Heart left ventricle (tissue), 16 donors: Measurements from ENCODE around the gene AKAP13. TPM values are rescaled to one million over a fixed set of nuclear protein-coding genes. Genes with fewer than 3 reads are reported as not detected.

Source experiments
- ATAC-seq, 4 donors: fragments of 200-7000 bp; cut with Tn5 transposase; one replicate each; pipeline ENCODE4 v1.9.1; 2020 to 2022; ENCODE audit warnings: moderate library complexity in 4 of 4, mild to moderate bottlenecking in 3 of 4, moderate number of reproducible peaks in 1 of 4
- DNase-seq, 5 donors: peaks; one replicate each; pipeline ENCODE4 v3.0.0-alpha.2; 2020
- H3K27ac ChIP-seq, 12 donors: fragments of 200-600 bp; sonication (generic) in 4 of 12; one replicate each; pipeline versions ENCODE4 v1.5.0 to v1.8.0; 2016 to 2022; ENCODE audit warnings: mild to moderate bottlenecking in 2 of 12
- H3K27me3 ChIP-seq, 9 donors: fragments of 200-600 bp; sonication (generic) in 2 of 9; one replicate each; pipeline versions ENCODE4 v1.5.1 to v1.8.0; 2016 to 2022; ENCODE audit warnings: mild to moderate bottlenecking in 3 of 9
- H3K36me3 ChIP-seq, 9 donors: fragments of 200-600 bp; sonication (generic) in 2 of 9; one replicate each; pipeline versions ENCODE4 v1.5.0 to v1.8.0; 2018 to 2022; ENCODE audit warnings: mild to moderate bottlenecking in 2 of 9
- H3K4me1 ChIP-seq, 12 donors: fragments of 200-600 bp; sonication (generic) in 4 of 12; one replicate each; pipeline versions ENCODE4 v1.5.0 to v1.8.0; 2016 to 2022; ENCODE audit warnings: mild to moderate bottlenecking in 3 of 12
- H3K4me3 ChIP-seq, 12 donors: fragments of 200-600 bp; sonication (generic) in 4 of 12; one replicate each; pipeline versions ENCODE4 v1.5.0 to v1.8.0; 2017 to 2022; ENCODE audit warnings: mild to moderate bottlenecking in 9 of 12, moderate library complexity in 4 of 12
- H3K9me3 ChIP-seq, 12 donors: fragments of 200-600 bp; sonication (generic) in 4 of 12; one replicate each; pipeline versions ENCODE4 v1.5.0 to v1.8.0; 2016 to 2022; ENCODE audit warnings: mild to moderate bottlenecking in 1 of 12
- POLR2A ChIP-seq, 2 donors: fragments of 450-650 bp; IDR thresholded peaks; one replicate each; pipeline ENCODE4 v1.6.1; 2017; ENCODE audit warnings: antibody characterized with exemption in 2 of 2, mild to moderate bottlenecking in 2 of 2, moderate library complexity in 2 of 2
- WGBS, 4 donors: extraction: QIAGEN DNeasy Blood & Tissue Kit in 2 of 4; methylation state at CpG; one replicate each; pipeline versions ENCODE4 v1.1.5 to v1.1.7; 2013 to 2018; 5-methylcytosine and 5-hydroxymethylcytosine counted together
- intact Hi-C, 10 donors: fragments of 100-400 bp; cut with DNase I; formaldehyde crosslinking; loops; one replicate each; pipeline versions ENCODE4 v1.11.1 to v1.14.2; 2022
- polyA plus RNA-seq, 2 donors: library from polyadenylated mRNA; stranded (reverse); fragments of 200-250 nt; gene quantifications; one replicate each; pipeline ENCODE4 v1.2.3, GENCODE V29; 2013
- total RNA-seq, 9 donors: library from RNA; depleted of rRNA in 2 of 9; stranded (reverse); fragments of >200 nt in 2 of 9; fragmentation: NEBNext Ultra II Directional in 3 of 9; extraction: Animal tissue kit (Norgen Biotek cat#: 25700) in 3 of 9; gene quantifications; one replicate each; pipeline versions ENCODE4 v1.1.0 to v1.2.4, GENCODE V29; 2016 to 2023
- TF ChIP-seq, protein P1 (sequence below), 12 donors: fragments of 200-600 bp; sonication (generic) in 4 of 12; IDR thresholded peaks; one replicate each; pipeline versions ENCODE4 v1.5.0 to v1.8.0; 2018 to 2022; ENCODE audit warnings: antibody characterized with exemption in 12 of 12, mild to moderate bottlenecking in 5 of 12
- donor health status: ischemic (EF 13 %, LVEDD 7.1; RV severe dilation, severe dysfunction).
- donor health status: healthy with polysubstance abuse.
- donor health status: DM: no; HTN: yes; CAD: no.
- donor health status: DM: no; HTN: no; CAD: no.
- donor health status: ischemic (EF 25% LVEDD 6.9; RV normal size, moderate dysfunction).
- donor health status: ischemic (EF 25% LVEDD 5.7; RV mildly dilated, moderate dysfunction).
- donor health status: healthy.
- donor health status: DM: yes; HTN: yes; CAD: no.
- donor health status: ischemic (EF 35%, LVEDD 5.7; RV mildly dilated, moderate dysfunction).
- donor health status: nonischemic (EF 11% LVEDD 7.7; RV severe dilation, severe dysfunction).
- donor health status: DM: yes; HTN: yes; CAD: no.
- donor health status: PGD.
- donor health status: ischemic (EF 29% LVEDD 5.4; RV normal size, mild dysfunction).
- donor health status: nonischemic (EF 23%, LVEDD 6.1; RV moderate dilation, normal function).

The AKAP13 gene
- total and polyA plus RNA-seq, 11 donors: 124 to 598 (median 340) TPM

DNA sequence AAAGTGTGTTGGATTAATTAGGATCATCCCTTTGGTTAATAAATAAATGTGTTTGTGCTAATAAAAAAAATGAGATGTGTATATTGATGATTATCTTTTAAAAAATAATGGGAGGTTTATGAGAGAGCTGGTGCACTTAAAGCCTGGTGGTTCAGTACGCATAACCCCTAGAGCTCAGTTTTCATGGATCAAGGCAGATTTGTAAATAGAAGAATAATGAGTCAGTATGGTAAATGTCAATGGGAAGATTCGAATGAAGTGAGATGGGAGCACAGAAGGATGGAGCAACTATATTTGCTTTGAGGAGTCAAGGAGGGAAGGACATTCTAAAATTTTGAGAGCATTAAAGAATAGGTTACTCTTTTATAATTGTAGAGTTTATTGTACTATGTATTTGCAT is 35.4 kb downstream of the AKAP13 start:
- Histone ChIP-seq H3K4me1 (peaks cover 7 to 82% (median 47%) of the 10 kb centered on the region in 12 donors), H3K9me3 (no peaks in the 10 kb centered on the region), H3K36me3 (no peaks in the 10 kb centered on the region), H3K27me3 (no peaks in the 10 kb centered on the region), H3K4me3 (no peak overlapping the region), H3K27ac (no peak overlapping the region)
- TF ChIP-seq, protein P1, sequence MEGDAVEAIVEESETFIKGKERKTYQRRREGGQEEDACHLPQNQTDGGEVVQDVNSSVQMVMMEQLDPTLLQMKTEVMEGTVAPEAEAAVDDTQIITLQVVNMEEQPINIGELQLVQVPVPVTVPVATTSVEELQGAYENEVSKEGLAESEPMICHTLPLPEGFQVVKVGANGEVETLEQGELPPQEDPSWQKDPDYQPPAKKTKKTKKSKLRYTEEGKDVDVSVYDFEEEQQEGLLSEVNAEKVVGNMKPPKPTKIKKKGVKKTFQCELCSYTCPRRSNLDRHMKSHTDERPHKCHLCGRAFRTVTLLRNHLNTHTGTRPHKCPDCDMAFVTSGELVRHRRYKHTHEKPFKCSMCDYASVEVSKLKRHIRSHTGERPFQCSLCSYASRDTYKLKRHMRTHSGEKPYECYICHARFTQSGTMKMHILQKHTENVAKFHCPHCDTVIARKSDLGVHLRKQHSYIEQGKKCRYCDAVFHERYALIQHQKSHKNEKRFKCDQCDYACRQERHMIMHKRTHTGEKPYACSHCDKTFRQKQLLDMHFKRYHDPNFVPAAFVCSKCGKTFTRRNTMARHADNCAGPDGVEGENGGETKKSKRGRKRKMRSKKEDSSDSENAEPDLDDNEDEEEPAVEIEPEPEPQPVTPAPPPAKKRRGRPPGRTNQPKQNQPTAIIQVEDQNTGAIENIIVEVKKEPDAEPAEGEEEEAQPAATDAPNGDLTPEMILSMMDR (IDR thresholded peaks at IDR 0.05): no peak
- no peak for TF ChIP-seq POLR2A (IDR thresholded peaks at IDR 0.05)
- intact Hi-C loops: loop anchor here in 4 of 10 donors (2.0 to 10.0 kb wide), 4 partner anchors 42 to 121 kb away; no protein-coding TSS in a partner anchor
- DNase-seq (no peak), ATAC-seq (no peak)
- WGBS, 4 donors: 67 to 78% (median 73%) methylated on average over 2 of the region's 2 CpGs

DNA sequence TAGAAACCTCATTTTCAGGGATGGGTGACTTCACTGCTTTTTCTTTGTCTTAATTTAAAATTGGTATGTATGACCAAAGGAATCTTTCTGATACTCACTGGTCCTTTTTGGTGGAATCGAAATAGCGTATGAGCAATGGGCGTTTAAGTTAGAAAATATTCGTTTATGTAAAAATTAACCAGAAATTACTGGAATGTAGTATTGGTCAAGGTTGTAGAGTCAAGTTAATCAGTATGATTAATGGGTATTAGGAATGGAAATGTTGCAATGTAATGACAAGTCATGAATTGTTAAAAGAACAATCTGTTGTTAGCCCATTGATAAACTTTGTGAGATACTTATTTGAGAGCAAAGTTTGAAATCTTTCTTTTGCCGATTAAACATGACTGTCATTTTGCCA is 36.9 kb downstream of the AKAP13 start:
- Histone ChIP-seq H3K27ac (no peak overlapping the region), H3K4me1 (peaks cover 7 to 84% (median 56%) of the 10 kb centered on the region in 12 donors)

DNA sequence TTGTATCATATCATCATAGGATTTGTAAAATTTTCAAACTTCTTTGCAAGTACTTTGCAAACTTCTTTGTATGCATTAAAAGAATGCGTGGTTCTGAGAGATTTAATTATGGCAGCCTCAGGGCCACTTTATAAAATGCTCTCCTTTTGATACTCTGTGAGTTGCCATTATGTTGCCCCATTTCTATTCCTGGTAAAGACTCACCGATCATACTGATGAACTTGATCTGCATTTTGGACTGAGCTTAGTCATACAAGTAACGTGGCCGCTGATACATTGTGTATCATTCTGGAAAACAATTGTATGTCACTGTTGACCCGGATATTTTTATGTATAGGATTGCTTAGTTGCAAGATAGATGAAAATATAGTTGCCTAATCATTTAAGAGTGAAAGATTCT is 38.8 kb downstream of the AKAP13 start:
- Histone ChIP-seq H3K9me3 (no peaks in the 10 kb centered on the region), H3K36me3 (no peaks in the 10 kb centered on the region), H3K27me3 (no peaks in the 10 kb centered on the region), H3K27ac (no peak overlapping the region), H3K4me3 (no peak overlapping the region), H3K4me1 (peaks cover 7 to 84% (median 55%) of the 10 kb centered on the region in 12 donors)
- ATAC-seq: no peak
- intact Hi-C loops: loop anchor here in 3 of 10 donors (5.0 to 10.0 kb wide), 3 partner anchors 38 to 124 kb away; no protein-coding TSS in a partner anchor
- TF ChIP-seq, protein P1 (IDR thresholded peaks at IDR 0.05): no peak
- TF ChIP-seq POLR2A (IDR thresholded peaks at IDR 0.05): no peak
- DNase-seq: no peak
- WGBS, 4 donors: 61 to 76% (median 74%) methylated on average over 5 of the region's 5 CpGs

More for the DNA sequence above, 36.9 kb downstream of the AKAP13 start:
- no peak for TF ChIP-seq POLR2A (IDR thresholded peaks at IDR 0.05)
- TF ChIP-seq, protein P1 (IDR thresholded peaks at IDR 0.05): no peak
- WGBS, 4 donors: 87 to 95% (median 92%) methylated on average over 5 of the region's 5 CpGs
- no peak for DNase-seq
- H3K36me3 ChIP-seq: no peaks in the 10 kb centered on the region
- no peak overlapping the region for H3K4me3 ChIP-seq
- no peak for ATAC-seq
- no peaks in the 10 kb centered on the region for H3K9me3 ChIP-seq
- intact Hi-C loops: loop anchor here in 3 of 10 donors (5.0 to 10.0 kb wide), 3 partner anchors 40 to 122 kb away; no protein-coding TSS in a partner anchor
- no peaks in the 10 kb centered on the region for H3K27me3 ChIP-seq

DNA sequence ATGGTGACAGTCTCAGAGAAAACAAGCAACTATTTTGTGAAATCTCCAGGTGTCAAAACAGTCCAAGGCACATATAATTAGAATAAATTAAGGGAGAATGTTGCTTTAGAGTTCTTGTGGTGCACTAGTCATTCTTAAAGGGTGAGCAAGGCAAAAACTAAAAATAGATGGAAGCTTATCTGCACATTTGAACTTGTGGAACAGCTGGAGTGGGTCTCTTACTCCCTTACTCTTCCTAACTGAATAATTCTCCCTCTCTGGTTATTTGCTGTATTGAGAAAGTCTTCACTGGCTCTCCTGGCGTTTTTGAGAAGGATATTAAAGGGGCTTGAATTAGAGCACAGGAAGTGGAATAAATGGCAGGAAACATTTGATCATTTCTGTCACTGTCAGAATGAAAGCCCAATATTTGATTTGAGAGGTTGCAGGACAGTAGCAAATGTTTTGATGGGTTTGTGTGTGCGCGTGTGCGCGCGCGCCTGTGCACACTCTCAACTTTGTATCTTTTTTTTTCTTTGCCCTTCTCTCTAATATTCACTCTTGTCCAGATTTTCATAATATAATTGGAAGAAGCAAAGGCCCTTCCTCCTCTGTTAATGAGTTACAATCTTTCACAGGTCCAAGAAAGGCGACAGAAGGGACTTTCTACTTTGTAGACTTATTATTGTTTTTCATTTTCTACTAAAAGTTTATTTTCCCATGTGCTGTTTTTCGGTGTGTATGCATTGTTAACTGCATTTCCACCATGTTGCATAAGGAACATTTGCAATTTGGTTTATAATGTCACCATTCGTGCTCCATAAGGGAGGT is 40.9 kb downstream of the AKAP13 start:
- DNase-seq: no peak
- H3K9me3 ChIP-seq: no peaks in the 10 kb centered on the region
- H3K36me3 ChIP-seq: no peaks in the 10 kb centered on the region
- no peaks in the 10 kb centered on the region for H3K27me3 ChIP-seq
- peak overlapping the region in 11 of 12 donors; percentile 1 to 63 (median 25) for H3K27ac ChIP-seq
- H3K4me1 ChIP-seq: peaks cover 5 to 88% (median 54%) of the 10 kb centered on the region in 12 donors
- TF ChIP-seq, protein P1 (IDR thresholded peaks at IDR 0.05): no peak
- no peak for TF ChIP-seq POLR2A (IDR thresholded peaks at IDR 0.05)
- WGBS, 4 donors: 54 to 64% (median 60%) methylated on average over 10 of the region's 10 CpGs
- intact Hi-C loops: loop anchor here in 1 of 10 donors (5.0 kb wide), 1 partner anchor 39 kb away; the partner anchor contains the start of gene AKAP13
- H3K4me3 ChIP-seq: peak overlapping the region in 1 of 12 donors; percentile 2
- peak in 3 of 4 donors; percentile 64 to 72 (median 71) for ATAC-seq
